Progenitor cell of endocrine pancreas (in vitro differentiated cells): ENCODE results near the gene LRP5. TPM values are rescaled to one million over a fixed set of nuclear protein-coding genes. Genes with fewer than 3 reads are reported as not detected.
"Not testable (repeated sequence)": the region's sequence is repeated elsewhere in the genome, so short reads cannot be mapped to it uniquely, and the experiment has no call there.

Source experiments
- DNase-seq: peaks from one replicate; pipeline ENCODE4 v3.0.0; 2021; ENCODE audit warnings: low spot score; ENCODE audit not compliant: unreplicated experiment
- H3K27ac Mint-ChIP-seq: 2 replicates; pipeline ENCODE4 v1.8.0; 2021; ENCODE audit warnings: mild to moderate bottlenecking, moderate library complexity, mixed read lengths
- H3K27me3 Mint-ChIP-seq: 2 replicates; pipeline ENCODE4 v1.8.0; 2021; ENCODE audit warnings: mixed read lengths
- H3K36me3 Mint-ChIP-seq: 2 replicates; pipeline ENCODE4 v1.8.0; 2022; ENCODE audit warnings: mixed read lengths; ENCODE audit not compliant: insufficient read depth
- H3K4me1 Mint-ChIP-seq: 2 replicates; pipeline ENCODE4 v1.8.0; 2021; ENCODE audit warnings: low read depth, mixed read lengths
- H3K4me3 Mint-ChIP-seq: 2 replicates; pipeline ENCODE4 v1.8.0; 2021; ENCODE audit warnings: low read depth, mild to moderate bottlenecking, moderate library complexity, mixed read lengths
- H3K9me3 Mint-ChIP-seq: 2 replicates; pipeline ENCODE4 v1.8.0; 2021; ENCODE audit warnings: low read depth, mixed read lengths
- CTCF ChIP-seq: fragments of 200-600 bp; sonication (generic); IDR thresholded peaks from one replicate; pipeline ENCODE4 v1.5.0; 2021; ENCODE audit warnings: antibody characterized with exemption, mild to moderate bottlenecking; ENCODE audit not compliant: unreplicated experiment
- total RNA-seq: library from RNA; stranded (reverse); gene quantifications from 2 replicates; pipeline ENCODE4 v1.2.1, GENCODE V29; 2021

LRP5 gene
- total RNA-seq, 1 donor from 2014 or later, result 115 TPM

DNA sequence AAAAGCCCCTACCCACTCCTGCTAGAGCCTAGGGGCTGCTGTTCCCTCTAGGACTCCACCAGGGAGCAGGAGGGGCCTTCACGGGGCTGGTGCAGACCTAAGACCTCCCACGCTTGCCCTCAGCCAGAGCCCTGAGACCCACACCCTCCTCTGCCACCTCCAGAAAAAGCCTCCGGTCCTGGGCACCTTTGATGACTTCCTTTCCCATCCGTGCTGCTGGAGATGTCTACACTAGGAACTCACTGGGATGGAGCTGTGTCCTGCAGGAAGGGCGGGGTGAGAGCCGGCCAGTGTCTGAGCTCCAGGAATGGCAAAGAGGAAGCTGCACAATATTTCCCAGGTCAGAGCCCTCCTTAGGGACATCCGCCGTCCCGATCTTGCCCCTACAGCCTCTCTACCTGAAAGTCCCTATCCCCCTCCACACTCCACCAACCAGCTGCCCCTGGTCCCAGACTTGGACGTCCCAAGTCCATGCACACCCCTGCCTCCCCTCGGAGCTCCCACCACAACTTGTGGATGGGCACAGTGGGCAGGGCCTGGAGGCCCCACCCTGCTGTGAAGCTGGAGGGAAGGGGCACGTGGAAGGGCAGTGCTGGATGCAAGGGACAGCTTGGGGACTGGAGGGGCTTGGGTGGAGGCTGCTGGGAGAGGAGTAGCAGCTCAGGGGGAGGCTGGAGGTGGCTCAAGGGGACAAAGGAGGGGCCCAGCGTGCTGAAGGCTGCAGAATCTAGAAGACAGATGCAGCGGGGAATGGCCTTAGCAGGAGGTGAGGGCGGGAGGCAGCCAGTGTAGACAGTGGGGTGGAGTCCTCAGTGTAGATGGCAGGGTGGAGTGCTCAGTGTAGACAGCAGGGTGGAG lies 13.5 kb upstream of the LRP5 start:
- H3K27ac Mint-ChIP-seq, result peak overlapping the region; percentile 69
- TF ChIP-seq CTCF, result no peak
- H3K36me3 Mint-ChIP-seq, result no peaks in the 10 kb centered on the region
- H3K4me3 Mint-ChIP-seq, result no peak overlapping the region
- no peaks in the 10 kb centered on the region for H3K9me3 Mint-ChIP-seq
- H3K4me1 Mint-ChIP-seq, result peaks cover 13% of the 10 kb centered on the region
- DNase-seq, result no peak
- no peaks in the 10 kb centered on the region for H3K27me3 Mint-ChIP-seq

GRCh38 chr11:68299517-68299879 lies 12.9 kb upstream of the LRP5 start:
- H3K36me3 Mint-ChIP-seq, H3K27ac Mint-ChIP-seq, H3K27me3 Mint-ChIP-seq, H3K9me3 Mint-ChIP-seq, H3K4me3 Mint-ChIP-seq, DNase-seq: not testable (repeated sequence)
- peaks cover 13% of the 10 kb centered on the region for H3K4me1 Mint-ChIP-seq

- H3K4me1 Mint-ChIP-seq, result peaks cover 13% of the 10 kb centered on the region
- no peaks in the 10 kb centered on the region for H3K27me3 Mint-ChIP-seq
- H3K36me3 Mint-ChIP-seq, result no peaks in the 10 kb centered on the region
- TF ChIP-seq CTCF, result no peak
- no peak for DNase-seq
- no peak overlapping the region for H3K27ac Mint-ChIP-seq
- H3K4me3 Mint-ChIP-seq, result no peak overlapping the region
- H3K9me3 Mint-ChIP-seq, result no peaks in the 10 kb centered on the region
Observed at GRCh38 chr11:68300076-68300830, 12.1 kb upstream of the LRP5 start.

- no peak for TF ChIP-seq CTCF
- no peak overlapping the region for H3K27ac Mint-ChIP-seq
Observed at GRCh38 chr11:68302256-68302655, 10.1 kb upstream of the LRP5 start.

GRCh38 chr11:68302670-68303069 lies 9.7 kb upstream of the LRP5 start:
- Mint-ChIP-seq H3K4me1 (peaks cover 13% of the 10 kb centered on the region), H3K27ac (no peak overlapping the region), H3K27me3 (no peaks in the 10 kb centered on the region), H3K9me3 (no peaks in the 10 kb centered on the region), H3K4me3 (no peak overlapping the region), H3K36me3 (no peaks in the 10 kb centered on the region)
- DNase-seq, result no peak
- no peak for TF ChIP-seq CTCF

More at GRCh38 chr11:68302256-68302655, 10.1 kb upstream of the LRP5 start:
- Mint-ChIP-seq H3K4me3 (no peak overlapping the region), H3K9me3 (no peaks in the 10 kb centered on the region), H3K27me3 (no peaks in the 10 kb centered on the region), H3K4me1 (peaks cover 13% of the 10 kb centered on the region), H3K36me3 (no peaks in the 10 kb centered on the region)
- DNase-seq, result no peak
